GM20431 (cell line): ENCODE data around the gene ZC3H7A.

Experiments used
- in situ Hi-C: fragments of 300-500 bp; cut with MseI, MboI; formaldehyde crosslinking; loops from one replicate; pipeline ENCODE4 v1.15.0; 2020; ENCODE audit warnings: low sequenced_read_pairs; ENCODE audit not compliant: unreplicated experiment

Gene ZC3H7A

DNA sequence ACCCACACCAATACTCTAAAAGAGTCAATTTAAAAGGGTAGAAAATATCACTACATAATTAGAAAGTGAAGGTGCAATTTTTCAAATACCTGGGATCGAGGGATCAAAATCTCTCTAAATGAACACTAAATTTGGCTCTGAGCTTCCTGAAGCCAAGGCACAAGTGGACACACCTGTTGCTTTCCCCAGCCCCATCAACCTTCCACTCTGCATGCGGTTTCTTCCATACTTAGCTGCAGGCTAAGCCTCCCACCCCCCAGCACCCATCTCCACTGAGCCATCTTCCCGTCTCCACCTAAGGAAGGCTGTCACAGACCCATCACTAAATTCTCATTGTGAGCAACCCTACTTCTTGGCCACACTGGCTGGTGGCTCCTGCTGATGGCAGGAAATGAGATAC is 84.9 kb downstream of the ZC3H7A start:
- in situ Hi-C loops, result no loop called here

DNA sequence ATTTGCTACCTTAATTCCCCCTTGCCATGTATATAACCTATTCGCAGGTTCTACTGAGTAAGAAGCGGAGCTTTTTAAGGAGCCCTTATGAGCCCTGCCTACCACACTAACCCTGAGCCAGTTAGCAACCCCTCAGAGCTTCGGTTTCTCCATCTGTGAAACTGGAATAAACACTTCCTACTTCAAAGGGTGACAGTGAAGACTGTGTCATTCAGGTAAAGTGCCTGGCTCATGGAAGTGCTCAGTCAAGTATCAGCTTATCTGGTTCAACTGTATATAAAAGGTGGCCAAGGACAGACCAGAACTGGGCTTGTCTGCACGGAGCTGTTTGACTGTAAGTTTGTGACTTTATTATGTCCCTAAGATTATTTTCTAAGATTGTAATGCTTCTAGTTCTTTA is 85.4 kb downstream of the ZC3H7A start:
- in situ Hi-C loops, result no loop called here

DNA sequence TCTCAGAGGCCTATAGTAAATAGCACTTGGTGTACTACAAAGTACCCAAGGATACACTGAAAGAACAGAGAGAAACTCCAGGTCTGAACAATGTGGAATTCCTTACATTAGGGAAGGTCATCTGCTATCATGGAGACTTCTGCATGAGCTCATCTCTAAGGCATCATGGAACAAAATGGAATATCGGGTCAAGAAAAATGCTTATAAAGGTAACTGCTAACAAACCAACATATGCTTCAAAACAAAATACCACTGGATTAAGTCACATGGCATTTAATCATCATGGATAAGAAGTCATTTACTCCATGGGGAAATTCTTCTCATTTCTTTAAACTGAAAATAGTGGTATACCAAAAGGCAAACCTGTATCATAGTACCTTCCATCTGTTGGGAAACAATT is 88.6 kb downstream of the ZC3H7A start:
- in situ Hi-C loops, result no loop called here

DNA sequence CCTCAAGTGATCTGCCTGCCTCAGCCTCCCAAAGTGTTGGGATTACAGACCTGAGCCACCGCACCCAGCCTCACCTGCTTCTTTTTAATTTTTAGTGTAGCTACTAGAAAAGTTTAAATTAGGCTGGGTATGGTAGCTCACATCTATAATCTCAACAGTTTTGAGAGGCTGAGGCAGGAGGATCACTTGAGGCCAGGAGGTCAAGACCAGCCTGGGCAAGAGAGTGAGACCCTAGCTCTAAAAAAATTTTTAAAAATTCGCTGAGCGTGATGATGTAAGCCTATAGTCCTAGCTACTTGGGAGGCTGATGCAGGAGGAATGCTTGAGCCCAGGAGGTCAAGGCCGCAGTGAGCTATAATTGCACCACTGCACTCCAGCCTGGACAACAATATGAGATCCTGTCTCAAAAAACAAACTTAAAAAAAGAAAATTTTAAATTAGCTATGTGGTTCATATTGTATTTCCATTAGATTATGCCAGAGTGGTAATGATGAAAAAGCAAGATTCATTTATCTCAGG is 89.3 kb downstream of the ZC3H7A start:
- in situ Hi-C loops, result no loop called here

DNA sequence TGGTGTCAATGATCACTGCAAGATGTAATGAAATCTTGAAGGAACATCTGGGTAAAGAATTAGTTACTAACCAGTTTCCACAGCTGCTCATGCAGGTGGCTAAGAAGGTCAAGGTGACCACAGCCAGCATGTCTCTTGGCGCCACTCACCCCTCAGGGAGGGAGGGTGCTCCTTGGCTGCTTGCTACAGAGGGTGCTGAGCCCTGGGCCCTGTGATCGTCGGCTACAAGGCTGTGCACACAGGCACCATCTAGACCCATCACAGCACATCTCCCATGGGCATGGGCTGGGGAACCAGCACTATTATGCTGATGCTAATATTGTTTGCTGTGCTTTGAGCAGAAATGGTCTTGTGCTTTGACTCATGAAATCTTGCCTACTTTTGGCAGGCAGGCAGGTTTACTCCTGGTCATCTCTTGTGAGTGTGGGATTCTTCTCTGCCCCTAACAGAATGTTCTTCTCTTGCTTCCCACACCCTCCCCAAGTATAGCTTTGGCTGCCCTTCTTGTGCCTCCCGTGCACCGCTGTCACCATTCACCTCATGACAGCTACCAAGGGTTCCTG is 90.8 kb downstream of the ZC3H7A start:
- in situ Hi-C loops, result no loop called here

DNA sequence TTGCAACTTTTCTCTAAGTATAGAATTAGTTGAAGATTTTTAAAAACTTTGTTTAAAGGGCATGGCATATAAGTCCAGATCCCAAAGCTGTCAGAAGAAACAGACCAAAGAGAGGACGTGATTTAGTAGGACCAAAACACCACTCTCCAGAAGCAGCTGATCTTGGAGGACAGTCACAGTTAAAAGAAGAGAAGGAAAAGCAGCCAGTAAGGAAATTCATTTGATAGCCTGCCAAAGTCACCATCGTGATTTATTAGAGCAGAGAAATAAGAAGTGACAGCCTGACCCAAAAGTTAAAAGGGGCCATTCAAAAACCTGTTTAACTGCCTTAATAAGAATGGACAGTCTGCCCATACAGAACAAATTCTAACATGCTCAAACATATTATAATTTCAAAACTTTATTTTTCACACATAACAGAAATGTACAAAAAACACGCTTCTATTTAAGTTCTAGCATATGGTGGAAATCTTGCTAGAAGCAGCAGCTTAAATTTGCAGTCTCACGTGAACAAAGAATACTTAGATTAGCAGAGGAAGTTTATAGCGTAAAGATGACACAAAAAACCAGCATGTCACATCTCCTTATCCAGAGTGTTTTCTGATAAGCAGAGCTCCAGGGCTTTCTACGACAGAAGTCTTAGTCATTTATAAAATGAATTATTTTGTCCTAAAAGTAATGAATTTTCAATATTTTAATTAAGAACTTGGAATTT is 91.6 kb downstream of the ZC3H7A start:
- in situ Hi-C loops, result no loop called here
